Activated naive CD4-positive, alpha-beta T cell treated with anti-CD3 and anti-CD28 coated beads, Interleukin-2, amount 50 U/mL, for 16 hours (primary cell): ENCODE measurements around the gene SPDEF.

Experiments
- DNase-seq: peaks from one replicate; pipeline ENCODE4 v3.0.0-alpha.2; 2020

Gene SPDEF

GRCh38 chr6:34511915-34512737, 44.0 kb downstream of the SPDEF start:
- no peak for DNase-seq

GRCh38 chr6:34511214-34511914, 44.8 kb downstream of the SPDEF start:
- no peak for DNase-seq

GRCh38 chr6:34510299-34510698, 45.8 kb downstream of the SPDEF start:
- DNase-seq = no peak

GRCh38 chr6:34509782-34510181, 46.3 kb downstream of the SPDEF start:
- DNase-seq = no peak

DNA sequence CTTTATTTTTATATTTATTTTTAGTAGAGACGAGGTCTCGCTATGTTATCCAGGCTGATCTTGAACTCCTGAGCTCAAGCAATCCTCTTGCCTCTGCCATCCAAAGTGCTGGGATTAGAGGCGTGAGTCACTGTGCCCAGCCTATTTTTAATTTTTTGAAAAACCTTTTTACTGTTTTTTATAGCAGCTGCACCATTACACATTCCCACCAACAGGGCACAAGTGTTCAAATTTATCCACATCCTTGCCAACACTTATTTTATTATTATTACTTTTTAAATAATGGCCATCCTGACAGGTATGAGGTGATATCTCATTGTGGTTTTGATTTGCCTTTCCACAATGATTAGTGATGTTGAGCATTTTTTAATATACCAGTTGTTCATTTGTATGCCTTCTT, 47.7 kb downstream of the SPDEF start:
- no peak for DNase-seq

DNA sequence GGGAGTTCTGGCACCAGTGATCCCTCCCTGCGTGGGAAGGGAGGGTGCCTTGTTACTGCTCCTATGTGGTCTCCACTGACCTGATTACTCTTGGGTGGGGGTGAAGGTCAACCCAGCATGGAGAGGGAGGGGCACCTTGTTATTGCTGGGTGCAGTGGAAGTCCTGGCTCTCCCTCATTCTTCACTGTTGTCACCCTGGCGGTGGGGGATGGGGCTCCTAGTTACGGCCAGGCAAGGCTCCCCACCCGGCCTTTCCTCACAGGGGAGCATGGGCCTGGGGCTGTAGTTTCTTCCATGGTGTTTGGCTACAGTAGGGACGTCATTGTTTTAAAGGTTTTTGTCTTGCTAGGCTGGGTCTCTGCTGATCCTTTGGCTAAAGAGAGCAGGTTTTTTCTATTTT, 49.4 kb downstream of the SPDEF start:
- no peak for DNase-seq

DNA sequence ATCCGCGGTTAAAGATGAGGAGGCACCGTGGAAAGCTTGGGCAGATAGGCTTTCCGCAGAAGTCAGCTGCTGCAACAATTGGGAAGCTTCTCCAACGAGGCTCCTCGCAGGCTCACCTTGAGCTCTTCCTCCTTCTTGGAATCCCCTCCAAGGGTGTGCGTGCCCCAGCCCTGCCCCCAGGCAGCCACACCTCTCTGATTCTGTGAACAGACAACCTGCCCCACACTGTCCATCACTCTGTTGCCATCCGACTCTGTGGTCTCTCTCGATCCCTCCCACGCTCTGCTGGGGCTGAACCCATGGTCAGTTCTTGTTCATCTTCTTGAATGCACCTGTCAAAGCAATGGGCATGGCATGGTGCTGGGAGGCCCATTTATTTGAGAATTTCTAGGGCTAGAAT, 58.7 kb downstream of the SPDEF start:
- no peak for DNase-seq

GRCh38 chr6:34496103-34496685, 59.9 kb downstream of the SPDEF start:
- no peak for DNase-seq

DNA sequence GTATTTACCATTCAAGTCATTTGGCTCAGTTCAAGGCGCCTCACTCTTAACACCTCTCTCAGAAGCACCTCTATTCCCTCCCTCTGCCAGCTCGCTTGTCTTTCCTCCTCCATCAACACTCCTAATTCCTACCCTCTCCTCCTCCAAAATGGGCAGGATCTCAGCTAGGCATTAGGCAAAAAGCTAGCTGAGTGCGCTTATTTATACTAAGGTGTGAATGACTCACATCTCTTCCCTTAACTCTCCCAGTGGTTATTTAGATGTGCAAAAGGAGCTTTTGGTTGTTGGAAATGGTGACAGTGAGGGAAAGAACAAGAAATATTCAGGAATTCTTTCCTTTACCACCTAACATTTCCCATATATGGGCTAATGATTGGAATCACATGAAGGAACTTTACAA, 61.2 kb downstream of the SPDEF start:
- no peak for DNase-seq

DNA sequence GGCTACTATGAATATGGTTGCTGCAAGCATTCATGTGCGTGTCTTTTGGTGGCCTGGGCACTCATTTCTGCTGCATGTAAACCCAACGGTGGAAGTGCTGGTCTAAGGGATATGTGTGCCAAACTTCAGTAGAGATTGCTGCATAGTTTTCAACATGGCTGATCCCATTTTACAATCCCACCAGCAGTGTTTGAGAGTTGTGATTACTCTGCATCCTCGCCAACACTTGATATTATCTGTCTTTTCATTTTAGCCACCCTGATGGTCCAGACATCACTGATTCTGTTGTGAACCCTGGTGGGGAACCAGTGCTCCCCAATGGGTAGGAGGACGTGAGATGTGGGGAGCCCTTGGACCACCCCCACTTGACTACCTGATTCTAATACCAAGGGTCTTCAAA, 62.8 kb downstream of the SPDEF start:
- no peak for DNase-seq

DNA sequence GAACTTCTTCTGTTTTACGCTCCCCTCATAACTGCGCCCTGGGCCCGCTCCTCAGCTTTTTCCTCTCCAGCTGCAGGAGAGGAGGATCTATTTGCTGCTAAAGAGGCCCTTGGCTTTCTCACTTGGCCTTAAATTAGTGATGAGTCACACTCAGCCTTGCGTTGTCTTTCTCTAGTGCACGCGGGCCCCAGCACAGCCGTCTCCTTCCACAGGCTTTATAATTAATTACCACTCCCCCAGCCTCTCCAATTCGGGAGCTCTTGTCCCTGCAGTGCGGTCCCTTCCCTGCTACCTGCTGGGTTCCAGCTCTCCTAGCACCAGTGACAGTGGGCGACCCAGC, 65.1 kb downstream of the SPDEF start:
- DNase-seq = no peak

DNA sequence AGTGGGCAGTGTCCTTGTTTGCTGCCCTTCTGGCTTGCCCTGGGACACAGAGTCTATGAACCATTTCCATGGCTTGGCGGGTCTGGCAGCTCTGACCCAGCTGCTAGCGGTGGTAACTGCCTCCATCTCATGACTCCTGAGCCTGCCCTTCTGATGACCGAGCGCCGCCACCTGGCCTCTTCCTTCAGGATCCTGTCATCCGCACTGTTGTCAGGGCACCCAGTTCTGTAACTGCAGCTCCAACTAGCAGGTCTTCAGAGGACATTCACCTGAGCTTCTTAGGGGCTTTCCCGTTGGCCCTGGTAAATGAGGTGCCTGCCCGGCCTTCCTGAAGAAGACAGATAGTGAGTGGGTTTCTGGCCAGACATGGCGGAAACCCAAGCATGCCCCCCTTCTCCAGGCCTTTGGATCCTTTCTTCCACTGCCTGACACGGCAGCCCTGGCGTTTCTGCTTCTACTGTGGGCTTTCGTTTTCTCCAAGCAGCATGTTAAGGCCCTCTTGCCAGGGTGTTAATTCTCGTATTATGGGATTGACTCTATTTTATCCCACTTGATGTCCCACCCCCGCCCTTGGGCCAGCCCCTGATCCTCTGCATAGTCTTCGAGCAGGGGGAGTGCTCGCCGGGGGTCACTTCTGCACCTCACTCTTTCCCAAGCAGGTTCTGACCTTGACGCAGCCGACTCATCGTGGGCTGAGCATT, 65.6 kb downstream of the SPDEF start:
- no peak for DNase-seq

GRCh38 chr6:34489207-34489805, 66.8 kb downstream of the SPDEF start:
- DNase-seq = no peak
